Activated CD4-positive, alpha-beta T cell treated with anti-CD3 and anti-CD28 coated beads for 48 hours (primary cell): ENCODE data around the gene RPL22.

ENCODE experiments used
- DNase-seq: peaks from one replicate; pipeline ENCODE4 v3.0.0-alpha.2; 2020

Gene RPL22

DNA sequence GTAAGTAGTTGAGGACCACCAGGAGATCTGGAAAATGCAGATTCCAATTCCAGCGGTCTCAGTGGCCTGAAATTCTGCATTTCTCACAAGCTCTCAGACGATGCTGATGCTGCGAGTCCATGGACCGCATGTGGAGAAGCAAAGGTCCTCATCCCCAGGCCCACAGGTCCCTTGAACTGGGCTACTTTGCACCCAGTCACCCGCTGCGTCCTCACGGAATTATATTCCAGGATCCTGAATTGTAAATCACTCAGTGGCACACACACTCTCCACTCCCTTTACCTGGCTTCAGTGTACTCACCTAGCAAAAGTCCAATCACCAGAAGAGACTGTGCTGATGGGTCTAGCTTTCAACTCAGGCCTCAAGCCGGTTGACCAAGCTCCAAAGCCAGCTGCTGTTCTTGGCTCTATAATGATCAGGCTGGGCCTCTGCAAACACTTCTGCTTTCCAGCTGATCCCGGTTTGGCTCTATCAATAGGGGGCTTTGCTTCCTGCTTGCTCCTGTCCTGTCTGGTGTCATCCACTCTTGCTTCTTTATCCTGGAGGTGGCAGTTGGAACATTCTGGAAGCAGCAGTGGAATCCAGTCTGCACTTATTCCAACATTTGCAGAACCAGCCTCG, 904 bp upstream of the RPL22 start:
- DNase-seq: no peak

DNA sequence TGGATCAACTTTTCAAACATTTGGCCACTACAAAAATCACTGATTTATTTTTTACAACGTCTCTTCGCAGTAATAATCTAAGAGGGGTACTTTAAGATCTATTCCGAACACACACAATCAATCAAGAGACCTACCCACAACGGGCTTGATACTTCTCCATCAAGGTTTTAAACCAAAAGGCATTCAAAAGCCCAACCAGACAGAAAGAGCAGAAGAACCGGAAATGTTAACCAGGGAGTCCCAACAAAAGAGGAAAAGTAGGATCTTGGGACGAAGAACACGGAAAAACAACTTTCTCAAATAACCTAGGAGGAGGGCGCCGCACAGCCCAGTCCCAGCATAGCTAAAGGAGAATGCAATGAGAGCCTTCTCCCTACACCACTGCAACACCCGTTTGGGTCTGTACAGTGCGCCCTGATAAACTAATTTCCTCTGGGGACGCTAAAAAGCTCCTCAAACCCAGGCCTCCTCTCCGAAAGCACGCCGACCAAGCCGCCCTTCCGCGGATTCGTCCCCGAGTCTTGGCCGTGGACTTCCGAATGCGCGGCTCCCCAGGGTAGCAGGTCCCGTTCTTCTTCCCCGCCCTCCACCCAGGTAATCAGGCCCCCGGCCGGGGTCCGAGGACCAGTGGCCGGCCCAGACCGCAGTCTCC, 623 bp downstream of the RPL22 start:
- peak; percentile 46 for DNase-seq

DNA sequence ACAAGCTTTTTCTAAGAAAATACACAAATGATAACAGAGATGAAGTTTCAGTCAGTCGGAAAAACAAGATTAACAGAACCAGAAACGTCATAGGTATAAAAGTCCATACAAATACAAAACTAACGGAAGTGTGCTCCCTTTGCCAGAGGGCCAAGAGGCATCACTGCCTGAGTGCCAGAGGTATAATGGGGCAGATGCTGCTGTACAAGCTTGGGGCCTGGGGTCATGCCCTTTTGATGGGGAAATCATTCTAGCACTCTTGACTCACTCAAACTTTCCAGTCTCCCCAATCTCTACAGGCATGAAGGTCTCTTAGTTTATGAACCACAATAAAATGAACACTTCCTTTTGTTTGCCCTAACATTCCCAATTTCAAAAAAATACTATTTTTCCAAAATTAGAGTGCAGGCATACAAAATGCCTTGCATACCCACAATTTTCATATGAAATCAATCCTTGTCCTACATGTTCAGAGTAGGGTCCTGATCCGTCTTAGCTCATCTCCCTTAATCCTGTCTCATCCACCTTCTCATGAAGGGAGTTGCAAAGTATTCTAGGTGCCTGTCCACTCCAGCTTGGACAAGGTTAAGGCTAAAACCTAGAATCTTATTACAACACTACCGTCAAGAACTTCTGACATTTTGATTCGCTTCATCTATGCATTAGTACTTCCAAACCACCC, 1.5 kb downstream of the RPL22 start:
- no peak for DNase-seq

DNA sequence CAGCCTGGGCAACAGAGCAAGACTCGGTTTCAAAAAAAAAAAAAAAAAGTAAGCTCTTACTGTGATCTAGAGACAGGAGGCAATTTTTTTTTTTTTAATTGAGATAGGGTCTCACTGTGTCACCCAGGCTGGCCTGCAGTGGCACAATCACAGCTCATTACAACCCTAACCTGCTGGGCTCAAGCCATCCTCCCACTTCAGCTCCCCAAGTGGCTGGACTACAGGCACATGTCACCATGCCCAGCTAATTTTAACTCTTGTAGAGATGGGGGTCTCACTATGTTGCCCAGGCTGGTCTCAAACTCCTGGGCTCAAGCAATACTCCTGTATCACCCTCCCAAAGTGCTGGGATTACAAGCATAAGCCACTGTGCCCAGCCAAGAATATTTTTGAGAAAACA, 7.4 kb downstream of the RPL22 start:
- no peak for DNase-seq

DNA sequence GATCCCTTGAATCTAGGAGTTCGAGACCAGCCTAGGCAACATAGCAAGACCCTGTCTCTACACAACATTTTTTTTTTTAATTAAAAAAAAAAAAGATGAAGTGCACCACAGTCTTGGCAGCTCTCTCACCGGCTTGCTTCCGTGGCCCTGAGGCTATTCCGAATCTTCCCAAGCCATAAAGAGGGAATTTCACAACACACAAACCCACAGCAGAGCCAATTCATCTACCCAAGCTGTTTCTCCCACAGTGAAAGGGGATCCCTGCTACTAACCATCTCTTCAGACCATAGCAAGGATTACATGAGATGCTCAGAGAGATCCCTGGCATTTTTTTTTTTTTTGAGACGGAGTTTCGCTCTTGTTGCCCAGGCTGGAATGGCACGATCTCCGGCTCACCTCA, 10.9 kb downstream of the RPL22 start:
- no peak for DNase-seq

DNA sequence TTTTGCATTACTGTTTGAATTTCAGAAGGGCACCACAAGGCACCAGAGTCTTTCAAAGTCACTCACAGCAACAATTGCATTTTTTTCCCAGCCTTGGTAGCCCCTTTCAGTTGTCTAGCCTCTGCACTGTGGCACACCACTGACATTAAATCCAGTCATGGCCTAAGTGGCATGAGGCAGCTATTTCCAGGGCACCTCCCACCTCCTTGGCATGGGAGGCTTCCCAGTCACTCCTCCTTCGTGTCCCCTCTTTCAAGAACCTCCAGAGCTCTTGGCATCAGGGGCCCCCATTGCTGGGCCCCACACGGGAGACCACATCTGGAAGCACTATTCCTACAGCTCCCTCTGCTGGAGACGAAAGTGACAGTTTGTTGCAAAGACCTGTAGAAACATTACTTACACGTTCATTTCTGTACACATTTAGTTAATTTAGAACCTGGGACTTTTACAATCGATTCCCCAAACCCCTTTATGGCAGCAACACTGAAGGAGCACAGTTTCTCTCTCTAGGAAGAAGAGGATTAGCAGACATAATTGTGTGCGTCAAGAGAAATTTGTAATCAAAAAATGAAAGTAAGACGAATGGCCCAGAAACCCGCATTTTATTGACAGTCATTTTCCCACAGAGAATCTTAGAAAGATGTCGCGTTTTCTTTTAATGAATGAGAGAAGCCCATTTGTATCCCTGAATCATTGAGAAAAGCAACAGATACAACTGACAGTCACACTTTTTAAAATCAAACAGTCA, 13.6 kb downstream of the RPL22 start:
- peak; percentile 48 for DNase-seq

DNA sequence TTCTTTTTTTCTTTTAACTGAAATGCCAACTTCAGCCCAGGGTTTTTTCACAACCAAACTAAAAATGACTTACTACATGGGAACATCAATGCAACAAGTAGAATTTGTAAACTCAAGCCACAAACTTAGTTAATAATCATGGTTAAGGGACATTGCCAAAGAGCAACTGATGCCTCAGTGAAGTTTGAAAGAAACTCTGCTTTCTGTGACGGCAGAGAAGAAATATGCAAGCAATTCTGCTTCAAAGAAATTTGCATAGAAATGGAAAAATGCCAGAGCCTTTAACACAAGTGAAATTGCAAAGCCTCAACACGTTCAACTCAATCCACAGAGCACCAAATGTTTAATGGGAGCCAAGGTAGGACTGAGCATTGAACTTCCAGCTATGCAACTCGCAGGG, 14.2 kb downstream of the RPL22 start:
- DNase-seq: no peak

DNA sequence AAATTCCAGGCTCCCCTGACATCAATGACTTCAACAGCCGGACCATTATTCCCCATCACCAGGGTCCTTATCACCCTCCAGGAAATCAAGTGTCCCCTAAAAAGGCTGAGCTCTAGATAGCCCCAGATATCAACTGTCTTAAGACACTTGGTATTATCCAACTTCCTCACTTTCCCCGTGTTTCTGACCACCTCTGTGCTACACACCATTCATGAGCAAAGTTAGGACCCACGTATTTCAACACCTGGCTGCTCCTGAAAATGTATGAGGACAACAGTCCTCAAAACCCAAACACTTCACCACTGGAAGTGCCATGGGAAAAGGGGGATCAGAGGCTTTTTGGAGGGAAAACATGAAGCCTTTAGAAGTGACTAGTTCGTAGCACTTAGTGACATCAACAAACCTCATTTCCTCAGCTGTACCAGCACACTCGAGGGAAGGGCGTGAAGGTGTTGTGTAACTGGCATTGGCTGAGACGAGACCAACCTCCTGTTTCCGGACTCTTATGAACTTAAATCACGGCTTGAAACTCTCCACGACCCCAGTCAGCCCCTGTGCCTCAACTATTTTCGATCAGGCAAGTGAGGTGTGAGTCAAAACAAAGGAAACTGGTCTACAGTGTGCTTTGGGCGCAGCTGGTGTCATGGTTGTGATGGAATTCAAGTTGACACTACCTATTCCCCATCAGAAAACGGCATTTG, 15.2 kb downstream of the RPL22 start:
- DNase-seq: no peak

DNA sequence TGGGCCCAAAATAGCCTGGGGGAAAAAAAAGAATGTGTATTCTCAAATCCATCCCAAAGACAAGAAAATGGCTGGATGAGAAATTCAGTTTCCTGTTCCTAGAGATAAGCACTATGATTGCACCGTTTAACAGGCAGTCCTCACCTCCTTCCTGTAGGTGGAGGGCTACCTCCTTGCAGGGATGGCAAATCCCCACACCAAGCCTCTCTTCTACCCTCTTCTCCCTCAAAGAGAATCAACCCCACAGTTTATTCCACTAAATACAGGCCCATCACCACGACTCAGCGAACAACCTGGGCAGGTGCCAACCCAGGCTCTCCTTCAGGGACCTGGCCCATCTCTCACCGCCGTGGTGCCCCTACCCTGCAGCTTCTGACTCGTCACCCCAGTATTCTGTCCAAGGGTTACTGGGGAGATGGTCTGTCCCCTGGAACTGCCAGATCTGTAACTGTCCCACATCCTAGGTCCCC, 15.8 kb downstream of the RPL22 start:
- no peak for DNase-seq

DNA sequence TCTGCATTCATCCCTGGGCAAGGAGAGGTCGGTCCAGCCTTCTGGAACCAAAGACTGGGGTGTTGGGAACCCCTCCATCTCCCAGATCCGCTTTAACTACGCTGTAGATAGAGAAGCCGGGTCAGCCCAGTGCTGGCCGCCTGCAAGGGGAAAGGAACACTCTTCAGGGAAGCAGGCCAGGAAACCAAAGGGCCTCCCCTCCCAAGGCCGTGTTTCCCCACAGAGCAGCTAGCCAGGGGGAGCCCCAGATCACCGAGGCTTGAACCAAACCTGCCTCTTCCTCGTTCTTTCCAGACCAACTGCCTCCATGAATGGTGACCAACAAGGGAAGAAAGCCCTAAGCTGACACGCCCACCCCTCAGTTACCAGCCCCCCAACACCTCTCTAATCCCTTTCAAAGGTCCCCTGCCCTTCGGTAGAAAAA, 18.0 kb downstream of the RPL22 start:
- DNase-seq: no peak

DNA sequence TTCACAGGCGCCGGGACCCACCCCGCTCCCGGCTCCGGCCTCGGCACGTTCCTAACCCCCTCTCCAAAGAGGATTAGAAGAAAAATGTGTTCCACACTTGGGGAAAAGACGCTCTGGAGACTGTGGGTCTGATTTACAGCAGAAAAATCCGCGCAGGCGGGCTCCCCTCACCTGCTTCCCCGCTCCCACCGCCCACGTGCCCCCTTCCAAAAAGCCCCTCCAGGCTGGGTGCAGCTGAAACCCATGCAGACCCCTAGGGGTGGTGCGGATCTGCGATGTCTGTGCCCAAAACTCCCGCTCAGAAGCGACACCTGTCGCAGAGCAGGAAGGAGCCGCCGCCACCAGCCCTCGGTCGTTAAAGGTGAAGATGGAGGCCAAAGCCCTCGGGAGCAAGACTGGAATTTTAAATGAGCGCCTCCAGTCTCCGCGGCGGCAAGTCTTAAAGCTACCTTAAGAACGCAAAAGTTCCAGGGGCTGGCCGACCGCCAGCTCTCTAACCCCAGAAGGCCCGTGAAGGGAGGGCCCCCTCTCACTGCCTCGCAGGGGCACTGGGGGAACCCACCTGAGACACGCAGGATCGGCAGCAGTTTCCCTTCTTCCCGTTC, 18.6 kb downstream of the RPL22 start:
- DNase-seq: no peak

DNA sequence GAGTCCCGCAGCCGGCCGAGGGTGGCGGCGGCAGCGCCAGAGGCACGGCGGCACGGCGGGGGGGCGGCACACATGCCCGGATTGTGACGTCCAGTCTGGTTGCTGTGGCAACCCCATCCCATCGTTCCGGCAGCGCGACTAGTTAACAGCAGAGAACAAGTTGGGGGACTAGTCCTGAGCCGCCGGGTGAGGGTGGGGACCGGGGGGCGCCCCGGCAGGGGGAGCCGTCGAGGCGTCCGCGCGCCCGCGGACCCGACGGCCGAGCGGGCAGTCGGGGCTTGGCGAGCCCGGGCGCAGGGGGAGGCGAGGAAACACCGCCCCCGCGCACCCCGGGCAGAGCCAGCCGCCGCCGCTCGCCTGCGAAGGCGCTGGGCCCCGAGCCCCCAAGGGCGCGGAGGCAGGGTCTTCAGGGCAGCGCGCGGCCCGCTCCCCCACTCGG, 19.1 kb downstream of the RPL22 start, which contains the start of gene CHD5:
Gene CHD5 (minus strand): TSS at position 54 of the 439 bp plus-strand sequence. CDS start 298 bp downstream, outside the sequence.
- no peak for DNase-seq

DNA sequence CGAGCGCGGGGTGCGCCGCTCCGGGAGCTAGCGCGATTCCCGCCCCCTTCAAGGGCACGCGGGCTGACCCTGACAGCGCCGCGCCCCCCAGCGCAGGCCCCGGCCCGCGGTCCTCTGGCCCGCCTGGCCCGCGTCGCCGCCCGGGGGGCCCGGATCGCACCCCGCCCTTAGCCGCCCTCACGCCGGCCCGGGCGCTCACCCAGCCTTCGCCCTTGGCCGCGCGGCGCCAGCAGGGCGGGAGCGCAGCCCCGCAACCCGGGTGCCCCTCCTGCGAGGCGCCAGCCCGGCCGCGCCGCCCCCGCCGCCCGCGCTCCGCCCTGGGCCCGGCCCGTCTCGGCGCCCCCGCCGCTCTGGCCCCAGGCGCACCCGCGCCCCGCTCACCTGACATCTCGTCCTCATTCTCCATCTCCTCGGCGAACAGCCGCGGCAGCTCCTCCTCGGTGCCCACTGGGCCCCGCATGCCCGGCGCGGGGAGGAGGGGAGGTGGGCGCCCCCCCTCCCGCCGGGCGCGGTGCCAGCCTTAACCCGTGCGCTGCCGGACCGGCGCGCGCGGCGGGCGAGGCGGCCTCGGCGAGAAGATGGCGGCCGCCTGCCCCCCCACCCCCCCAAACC, 19.7 kb downstream of the RPL22 start:
- no peak for DNase-seq

DNA sequence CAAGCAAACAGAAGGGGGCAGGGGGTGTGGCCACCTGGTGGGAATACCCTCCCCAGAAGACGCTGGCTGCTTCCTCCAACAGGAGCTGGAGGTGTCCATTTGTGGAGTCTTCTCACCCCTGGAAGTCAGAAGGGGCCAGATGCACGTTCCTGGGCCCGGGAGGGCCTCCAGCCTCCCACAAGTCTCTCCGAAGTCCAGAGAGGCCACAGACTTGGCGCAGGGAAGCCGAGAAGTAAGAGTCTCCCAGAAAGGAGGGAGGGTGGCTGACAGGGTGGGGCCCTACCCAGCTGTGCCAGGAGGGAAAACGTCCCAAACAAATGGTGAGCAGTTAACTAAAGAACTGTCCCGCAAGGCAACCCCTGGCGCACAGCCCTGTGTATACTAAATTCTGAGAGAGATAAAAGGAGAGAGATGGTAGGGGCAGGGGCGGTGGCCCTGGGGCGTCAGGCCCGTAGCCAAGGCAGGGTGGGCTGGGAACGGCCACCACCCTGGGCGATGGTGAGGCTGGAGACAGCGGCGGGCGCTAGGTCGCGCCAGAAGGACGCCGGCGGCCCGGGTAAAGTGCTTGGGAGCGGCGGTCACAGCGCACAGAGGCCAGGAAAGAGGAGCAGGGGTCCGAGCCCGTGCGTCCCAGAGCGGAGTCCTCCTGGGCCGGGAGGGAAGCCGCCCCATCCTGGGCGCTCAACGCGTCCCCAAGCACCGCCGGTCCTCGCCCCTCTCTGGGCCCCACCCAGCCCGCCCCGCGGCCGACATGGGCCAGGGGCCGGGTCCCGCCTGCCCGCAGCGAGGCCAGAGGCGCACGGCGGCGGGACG, 20.4 kb downstream of the RPL22 start:
- DNase-seq: no peak

DNA sequence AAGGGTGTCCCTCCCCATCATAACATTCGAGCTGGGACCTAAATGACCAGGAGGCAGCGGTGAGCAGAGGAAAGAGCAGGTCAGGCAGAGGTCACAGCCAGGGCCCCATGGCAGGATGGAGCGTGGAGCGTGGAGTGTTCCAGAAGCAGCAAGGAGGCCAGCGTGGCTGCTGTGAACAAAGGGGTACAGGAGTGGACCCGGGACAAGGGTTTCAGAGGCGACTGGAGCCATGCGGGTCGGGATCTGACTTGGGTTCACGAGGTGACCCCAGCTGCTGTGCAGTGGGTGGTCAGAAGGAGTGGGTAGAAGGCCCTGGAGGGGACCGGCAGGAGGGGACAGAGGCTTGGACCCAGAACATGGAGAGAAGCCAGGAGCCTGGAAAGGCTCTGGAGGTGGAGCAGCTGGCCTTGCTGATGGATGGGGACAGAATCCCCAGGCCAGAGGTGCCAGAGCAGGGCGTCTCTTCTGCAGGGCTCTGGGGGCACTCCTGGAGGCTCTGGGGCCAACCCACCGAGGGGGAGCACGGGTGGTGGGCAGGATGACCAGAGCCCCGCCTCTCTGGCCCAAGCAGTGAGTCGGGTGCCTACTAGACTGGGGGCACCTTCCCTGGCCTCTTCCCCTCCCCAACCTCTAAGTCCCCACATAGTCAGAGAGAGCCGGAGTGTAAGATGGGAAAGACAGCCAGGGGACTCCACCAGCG, 21.6 kb downstream of the RPL22 start:
- DNase-seq: no peak

DNA sequence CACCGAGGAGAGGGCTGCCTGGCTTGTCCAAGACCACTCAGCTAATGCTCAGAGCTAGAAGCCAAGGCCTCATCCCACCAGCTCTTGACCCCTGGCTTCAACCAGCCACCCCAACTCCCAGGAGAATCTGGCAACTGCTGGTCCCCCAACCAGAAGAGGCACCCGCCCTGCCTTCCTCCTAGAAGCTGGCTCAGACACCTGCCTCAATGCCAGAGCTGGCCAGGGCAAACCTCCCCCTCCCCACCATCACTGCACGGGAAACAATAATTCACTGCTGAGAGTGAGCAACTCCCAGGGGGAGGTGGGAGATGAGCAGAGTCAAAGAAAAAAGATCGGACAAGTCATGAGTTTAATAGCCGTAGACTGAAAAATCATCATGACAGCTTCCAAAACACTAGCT, 22.6 kb downstream of the RPL22 start:
- no peak for DNase-seq

DNA sequence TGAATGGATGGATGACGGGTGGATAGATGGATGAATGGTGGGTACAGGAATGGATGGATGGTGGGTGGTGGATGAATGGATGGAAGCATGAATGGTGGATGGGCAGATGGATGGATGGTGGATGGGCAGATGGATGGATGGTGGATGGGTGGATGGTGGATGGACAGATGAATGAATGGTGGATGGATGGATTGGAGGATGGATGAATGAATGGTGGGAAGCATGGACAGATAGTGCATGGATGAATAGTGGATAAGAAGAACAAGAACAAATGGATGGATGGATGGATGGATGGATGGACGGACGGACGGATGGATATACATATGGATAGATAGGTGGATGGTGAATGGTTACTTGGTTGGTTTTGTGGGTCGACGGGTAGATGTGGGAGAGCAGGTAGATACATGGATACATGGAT, 24.0 kb downstream of the RPL22 start:
- no peak for DNase-seq

DNA sequence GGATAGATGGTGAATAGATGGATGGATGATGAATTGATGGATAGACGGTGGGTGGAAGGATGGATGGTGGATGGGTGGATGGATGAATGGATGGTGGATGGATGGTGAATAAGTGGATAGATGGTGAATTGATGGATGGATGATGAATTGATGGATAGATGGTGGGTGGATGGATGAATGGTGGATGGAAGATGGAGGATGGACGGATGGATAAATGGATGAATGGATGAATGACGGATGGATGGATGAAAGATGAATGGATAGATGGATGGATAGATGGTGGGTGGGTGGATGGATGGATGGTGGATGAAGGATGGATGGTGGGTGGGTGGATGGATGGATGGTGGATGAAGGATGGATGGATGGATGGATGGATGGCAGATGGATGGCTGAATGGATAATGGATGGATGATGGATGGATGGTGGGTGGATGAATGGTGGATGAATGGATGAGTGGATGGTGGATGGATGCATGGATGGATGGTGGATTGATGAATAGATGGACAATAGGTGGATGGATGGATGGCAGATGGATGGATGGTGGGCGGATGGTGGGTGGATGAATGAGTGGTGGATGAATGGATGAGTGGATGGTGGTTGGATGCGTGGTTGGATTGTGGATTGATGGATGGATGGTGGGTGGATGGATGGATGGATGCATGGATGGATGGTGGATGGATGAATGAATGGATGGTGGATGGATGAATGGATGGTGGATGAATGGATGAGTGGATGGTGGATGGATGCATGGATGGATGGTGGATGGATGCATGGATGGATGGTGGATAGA, 24.6 kb downstream of the RPL22 start:
- no peak for DNase-seq

DNA sequence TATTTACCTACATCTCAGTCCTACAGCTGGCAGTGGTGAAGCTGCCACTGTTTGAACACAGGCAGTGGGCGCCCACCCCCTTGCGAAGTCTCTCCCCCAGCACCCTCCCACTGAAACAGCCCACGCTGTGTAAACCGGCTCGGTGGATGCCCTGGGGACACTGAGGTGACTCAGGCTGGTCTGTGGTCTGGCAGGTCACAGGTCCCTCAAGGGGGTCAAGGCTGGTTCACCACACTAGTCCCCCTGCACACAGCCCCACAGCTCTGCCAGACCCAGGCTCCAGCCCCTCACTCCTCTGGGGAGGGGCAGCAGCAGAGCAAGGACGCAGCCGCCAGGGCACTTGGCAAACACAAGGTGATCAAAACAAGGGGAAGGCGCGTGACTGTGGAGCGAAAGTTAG, 26.8 kb downstream of the RPL22 start:
- no peak for DNase-seq
